GM18517 (cell line): ENCODE data around the gene BCL2L1.
"Not testable (repeated sequence)": the region's sequence is repeated elsewhere in the genome, so short reads cannot be mapped to it uniquely, and the experiment has no call there.

ENCODE experiments used
- ATAC-seq: cut with Tn5 transposase; IDR thresholded peaks from one replicate; pipeline ENCODE4 v1.9.1; 2021; ENCODE audit warnings: mild to moderate bottlenecking, moderate library complexity; ENCODE audit not compliant: unreplicated experiment

The BCL2L1 gene

DNA sequence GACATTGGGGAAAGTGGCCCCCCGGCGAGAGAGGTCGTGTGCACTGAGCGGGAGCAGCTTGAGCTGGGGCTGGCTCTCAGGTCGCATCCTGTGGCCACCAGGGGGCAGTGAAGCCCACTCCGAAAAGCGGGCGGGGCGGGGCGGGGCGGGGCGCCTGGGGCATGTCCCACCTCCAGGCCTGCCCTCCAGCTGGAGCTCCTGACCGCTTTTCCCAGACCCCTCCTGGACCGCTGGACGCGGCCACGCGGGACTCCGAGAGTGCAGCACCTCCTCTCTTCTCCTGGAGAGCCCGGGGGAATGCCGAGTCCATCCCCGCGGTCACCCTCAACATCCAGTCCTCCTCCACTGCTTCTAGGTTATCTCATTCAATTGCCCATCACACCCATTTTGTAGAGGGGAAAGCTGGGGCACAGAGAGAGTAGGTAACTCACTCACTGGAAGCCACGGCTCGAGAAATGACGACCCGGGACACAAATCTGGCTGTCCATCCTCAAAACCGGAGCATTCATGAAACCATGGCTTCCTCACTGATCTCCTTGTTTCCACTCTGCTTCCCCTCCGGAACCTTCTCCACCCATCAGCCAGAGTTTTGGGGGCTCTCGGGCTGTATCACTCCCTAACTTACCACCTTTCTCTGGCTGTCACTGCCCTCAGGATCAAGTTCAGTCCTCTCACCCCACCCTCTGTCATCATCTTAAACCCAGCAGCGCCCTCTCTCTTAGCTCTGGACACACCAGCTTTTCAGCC, 60.9 kb downstream of the BCL2L1 start:
- no peak for ATAC-seq

DNA sequence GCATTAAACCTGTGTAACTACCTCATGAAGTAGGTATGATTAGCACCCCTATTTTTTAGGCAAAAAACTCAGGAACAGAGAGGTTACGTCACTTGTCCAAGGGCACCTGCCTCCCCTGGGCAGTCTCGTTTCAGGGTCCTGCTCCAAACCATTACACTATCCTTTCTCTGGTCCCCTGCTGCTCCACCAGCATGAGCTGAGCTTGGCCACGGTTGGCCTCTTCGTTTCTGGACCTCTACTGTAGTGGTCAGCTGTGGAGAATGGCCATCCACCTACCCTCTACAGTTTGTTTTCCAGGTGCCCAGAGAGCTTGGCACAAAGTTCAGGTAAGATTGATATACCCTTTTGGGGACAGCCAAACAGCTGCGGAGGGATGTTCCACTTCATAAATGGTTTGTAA, 68.1 kb downstream of the BCL2L1 start:
- ATAC-seq: no peak

DNA sequence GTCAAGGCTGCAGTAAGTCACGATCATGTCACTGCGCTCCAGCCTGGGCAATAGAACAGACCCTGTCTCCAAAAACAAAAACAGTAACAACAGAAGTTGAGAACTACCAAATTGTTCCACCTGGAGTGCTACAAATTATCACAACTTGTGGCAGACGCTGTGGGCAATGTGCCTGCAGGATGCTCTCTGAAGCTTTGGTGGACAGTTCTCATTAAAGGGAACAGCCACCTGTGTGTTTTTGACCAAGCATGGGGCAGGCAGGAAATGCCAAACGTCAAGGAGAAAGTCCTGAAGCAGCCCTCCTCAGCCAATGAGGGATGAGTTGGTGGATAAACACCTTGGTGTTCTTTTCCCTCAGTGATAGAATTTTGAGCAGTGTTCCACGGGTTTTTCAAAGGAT, 69.1 kb downstream of the BCL2L1 start:
- ATAC-seq: no peak

DNA sequence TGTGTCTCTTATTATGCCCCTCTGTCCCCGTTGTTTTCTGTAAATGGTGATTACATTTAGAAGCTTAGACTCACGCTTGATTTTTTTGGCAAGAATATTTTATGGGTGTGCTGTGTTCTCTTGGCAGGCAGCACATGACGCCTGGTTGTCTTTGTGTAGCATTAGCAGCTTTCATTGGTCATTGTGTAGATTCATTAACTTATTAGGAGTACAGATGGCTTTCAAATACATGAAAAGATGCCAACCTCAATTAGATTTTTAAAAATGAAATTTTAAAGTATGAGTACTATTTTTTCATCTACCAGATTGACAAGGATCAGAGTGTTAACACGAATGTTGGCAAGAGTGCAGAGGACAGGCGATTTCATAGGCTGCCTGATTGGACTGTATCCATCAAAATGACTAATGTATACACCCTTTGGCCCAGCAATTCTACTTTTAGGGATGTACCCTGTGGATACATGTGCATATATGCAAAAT, 69.7 kb downstream of the BCL2L1 start:
- ATAC-seq: no peak

DNA sequence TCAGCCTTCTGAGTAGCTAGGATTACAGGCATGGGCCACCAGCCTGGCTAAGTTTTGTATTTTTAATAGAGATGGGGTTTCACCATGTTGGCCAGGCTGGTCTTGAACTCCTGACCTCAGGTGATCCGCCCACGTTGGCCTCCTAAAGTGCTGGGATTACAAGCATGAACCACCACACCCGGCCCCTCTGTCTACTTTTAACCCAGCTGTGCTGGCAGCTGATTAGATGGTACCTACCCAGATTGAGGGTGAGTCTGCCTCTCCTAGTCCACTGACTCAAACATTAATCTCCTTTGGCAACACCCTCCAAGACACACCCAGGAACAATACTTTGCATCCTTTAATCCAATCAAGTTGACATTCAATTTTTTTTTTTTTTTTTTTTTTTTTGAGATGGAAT, 74.6 kb downstream of the BCL2L1 start:
- ATAC-seq: not testable (repeated sequence)

DNA sequence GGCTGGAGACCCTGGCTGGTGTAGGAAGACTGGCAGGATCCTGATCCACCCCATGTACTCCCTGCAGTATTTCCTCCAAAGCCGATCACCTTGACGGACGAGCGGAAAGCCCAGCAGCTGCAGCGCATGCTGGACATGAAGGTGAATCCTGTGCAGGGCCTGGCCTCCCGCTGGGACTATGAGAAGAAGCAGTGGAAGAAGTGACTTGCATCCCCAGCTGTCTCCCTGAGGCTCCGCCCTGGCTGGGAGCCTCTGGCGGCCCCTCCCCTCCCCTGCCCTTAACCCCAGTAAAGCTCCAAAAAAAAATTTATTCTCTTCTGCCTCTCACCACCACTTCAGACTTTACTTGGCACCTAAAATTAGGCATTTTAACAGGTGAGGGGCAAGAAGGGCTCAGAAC, 78.0 kb downstream of the BCL2L1 start:
- ATAC-seq: no peak

DNA sequence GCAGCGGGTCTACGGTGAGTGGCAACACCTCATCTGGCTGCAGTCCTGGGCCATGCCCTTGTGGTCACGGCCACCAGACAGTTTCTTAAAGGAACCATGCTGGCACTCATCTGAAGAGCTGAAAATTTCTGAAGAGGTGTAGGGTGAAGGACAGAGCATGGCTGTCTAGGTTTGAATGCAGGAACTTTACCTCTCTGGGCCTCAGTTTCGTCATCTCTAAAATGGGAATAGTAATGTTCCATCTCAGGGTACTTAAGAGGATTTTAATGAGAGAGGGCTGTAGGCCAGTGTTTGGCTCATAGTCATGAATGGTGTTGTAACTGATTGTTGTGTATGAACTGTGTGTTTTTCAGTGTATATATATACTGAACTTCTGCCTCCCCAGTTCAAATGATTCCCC, 79.1 kb downstream of the BCL2L1 start:
- no peak for ATAC-seq

DNA sequence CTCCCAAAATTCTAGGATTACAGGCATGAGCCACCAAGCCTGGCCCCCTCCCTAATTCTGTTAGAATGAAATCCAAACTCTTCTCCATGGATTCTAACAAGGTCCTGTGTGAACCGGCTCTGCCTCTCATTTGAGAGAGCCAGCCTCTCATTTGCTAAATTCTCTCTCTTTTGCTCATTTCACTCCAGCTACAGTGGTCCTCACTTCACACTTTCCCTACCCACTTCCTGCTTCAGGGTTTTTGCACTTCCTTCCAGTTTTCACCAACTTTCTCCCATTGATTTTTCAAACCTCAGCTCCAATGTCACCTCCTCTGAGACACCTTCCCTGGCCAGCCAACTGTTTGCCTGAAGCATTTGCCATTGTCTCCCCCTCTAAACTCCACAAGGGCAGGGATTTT, 79.8 kb downstream of the BCL2L1 start:
- no peak for ATAC-seq

DNA sequence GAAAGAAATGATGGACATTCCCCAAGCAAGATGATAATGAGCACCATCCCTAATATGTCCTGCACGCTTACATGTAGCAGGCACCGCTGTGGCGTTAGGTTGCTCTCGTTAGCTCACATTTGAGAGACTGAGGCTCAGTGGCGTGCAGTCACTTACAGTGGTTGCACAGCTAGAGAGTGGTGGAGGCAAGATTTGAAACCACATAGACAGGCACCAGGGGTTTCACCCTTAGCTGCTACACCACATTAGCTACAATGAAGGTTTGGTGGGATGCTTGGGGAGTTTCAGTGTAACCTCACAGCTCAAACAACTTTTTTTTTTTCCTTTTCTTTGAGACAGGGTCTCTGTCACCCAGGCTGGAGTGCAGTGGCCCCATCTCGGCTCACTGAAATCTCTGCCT, 81.3 kb downstream of the BCL2L1 start:
- ATAC-seq: no peak

DNA sequence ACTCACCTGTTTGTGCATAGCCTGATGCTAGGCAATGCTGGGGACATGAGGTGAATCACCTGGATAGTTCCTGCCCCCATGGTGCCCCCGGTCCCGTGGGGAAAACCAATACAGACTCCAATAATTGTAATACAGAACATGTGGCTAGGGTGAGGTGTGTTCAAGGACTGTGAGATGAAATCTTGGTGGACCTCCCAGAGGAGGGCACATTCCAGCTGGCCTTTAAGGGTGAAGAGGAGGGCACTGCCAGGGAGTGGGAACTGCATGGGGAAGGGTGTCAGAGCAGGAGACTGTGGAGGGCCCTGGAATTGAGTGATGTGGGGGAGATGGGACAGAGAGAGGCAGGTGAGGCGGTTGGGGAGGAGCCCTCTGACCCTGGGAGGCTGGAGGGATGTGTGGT, 82.4 kb downstream of the BCL2L1 start:
- ATAC-seq: no peak

DNA sequence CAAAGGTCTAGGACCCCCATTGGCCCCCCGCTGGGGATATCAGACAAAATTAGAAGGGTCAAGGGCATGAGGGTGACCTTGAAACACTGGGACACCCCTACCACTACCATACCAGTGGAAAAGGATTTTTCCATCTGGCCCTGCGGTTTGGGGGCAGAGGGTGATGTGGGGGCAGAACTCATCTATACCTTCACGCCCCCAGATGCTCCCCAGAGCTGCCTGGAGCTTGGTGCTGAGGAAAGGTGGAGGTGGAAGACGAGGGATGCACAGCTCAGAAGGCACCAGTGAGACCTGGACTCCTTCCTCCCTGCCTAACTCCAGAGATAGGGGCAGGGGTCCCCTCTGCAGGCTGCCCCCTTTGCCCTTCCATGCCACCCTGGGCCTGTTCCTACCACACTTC, 83.9 kb downstream of the BCL2L1 start:
- ATAC-seq: no peak

DNA sequence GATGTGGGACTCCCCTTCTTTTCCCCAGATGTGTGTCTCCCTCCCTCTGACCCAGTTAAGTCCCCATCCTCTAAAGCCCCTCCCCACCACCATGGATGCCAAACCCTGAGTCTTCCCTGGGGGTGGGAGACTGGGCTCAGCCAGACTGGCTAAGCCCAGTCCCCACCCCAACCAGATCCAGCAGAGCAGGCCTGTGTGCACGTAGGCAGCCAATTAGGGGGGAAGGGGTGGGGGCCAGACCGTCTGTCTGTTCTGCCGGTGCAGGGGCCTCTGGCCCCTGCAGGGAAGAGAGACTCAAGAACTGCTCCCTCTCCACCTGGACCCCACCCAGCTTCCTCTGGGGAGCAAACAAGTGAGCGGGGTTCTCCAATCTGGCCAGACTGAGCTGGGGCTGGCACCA, 84.4 kb downstream of the BCL2L1 start:
- ATAC-seq: no peak

DNA sequence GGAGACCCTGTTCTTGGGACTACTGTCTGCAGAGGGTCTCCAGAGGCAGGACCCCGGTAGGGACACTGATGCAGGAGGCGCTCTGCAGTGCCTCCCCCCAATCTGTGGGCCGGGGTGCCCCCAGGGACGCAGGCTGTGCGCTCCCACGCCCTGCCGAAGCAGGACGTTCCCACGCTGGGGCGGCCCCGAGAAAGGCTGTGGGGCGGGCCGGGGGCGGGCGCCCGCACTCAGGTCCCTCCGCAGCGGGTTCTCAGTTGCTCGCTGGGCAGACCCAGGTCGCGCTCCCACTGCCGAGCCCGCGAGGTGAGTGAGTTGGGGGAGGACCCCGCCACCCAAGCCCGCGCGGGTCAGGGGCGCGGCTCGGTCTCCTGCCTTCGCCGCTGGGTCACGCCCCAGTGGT, 85.0 kb downstream of the BCL2L1 start, which contains the start of gene COX4I2:
Gene COX4I2 (plus strand): TSS at position 253 of the 400 bp plus-strand sequence. CDS start 1,106 bp downstream, outside the sequence.
- ATAC-seq: no peak

DNA sequence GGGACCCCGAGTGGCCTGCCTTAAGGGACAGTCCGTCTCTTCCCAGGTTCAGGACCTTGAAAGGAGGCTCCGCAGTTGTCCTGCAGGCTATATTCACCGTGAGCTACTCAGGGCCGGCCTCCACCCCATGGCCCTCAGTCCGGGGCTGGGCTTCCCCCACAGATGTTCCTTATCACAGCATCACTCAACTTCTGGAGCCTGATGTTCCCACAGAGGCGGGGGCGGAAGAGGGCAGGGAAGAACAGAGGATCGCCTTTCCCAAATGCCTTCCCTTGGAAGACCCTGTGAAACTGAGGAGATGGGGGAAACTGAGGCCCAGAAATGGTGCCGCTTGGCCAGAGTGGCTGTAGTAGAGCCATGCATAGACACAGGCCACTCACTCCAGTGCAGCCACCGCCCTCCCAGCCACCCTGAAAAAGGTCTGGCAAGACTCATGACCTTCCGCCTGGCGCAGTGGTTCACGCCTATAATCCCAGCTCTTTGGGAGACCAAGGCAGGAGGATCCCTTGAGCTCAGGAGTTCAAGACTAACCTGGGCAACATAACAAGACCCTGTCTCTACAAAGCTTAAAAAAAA, 89.2 kb downstream of the BCL2L1 start:
- ATAC-seq: no peak

DNA sequence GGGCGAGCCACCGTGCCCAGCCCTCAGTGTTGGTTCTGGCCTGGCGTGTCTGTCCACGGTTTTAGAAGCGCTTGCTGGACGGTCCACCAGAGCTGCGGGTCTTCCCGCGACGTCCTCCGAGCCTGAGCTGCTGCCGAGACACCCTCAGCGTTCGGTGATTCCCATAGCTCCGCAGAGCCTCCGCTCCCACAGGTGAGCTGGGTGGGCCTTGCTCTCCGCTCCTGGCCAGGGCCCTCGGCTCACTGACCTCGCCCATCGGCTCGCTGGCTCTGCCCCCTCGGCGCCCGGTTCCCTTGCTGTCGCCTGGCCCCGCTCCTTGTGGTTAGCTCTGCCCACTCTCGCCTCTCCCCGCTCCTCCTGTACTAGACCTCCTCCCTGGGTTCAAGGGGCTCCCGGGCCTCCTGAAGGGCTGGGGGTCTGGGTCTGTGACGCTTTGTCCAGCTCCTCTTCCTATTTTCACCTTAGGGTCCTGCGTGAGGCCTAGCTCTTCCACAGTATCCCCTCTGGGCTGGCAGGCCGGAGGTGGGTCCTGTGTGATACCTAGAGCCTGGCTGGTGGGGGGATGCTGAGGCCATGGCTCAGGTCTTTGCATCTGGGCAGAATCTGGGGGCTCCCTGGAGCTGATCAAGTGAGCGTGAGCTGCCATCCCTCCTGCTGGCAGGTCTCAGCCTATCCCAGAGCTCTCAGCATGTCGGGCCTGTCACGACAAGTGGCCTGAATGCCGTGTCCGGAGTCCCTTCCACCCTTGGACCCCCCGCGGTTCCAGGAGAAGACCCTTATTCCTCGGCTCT, 89.9 kb downstream of the BCL2L1 start:
- ATAC-seq: no peak

DNA sequence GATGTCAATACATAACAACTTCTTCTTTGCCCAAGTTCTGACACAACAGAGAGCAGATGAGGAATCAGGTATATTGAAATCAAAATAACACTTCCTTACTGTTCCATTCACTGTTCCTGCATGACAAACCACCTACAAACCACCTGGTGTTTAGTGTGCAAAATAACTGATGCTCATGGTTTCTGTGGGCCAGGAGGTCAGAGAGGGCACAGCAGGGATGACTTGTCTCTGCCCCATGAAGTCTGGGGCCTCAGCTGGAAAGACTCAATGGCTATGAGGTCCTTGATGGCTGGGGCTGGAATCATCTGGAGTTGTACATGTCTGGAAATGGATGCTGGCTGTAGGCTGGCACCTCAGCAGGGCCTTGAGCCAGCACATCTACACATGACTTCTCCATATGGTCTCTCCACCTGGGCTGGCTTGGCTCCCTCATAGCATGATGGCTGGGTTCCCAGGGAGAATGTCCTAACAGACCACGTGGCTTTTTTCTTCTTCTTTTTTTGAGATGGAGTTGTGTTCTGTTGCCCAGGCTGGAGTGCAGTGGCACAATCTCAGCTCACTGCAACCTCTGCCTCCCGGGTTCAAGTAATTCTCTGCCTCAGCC, 92.4 kb downstream of the BCL2L1 start:
- ATAC-seq: no peak

DNA sequence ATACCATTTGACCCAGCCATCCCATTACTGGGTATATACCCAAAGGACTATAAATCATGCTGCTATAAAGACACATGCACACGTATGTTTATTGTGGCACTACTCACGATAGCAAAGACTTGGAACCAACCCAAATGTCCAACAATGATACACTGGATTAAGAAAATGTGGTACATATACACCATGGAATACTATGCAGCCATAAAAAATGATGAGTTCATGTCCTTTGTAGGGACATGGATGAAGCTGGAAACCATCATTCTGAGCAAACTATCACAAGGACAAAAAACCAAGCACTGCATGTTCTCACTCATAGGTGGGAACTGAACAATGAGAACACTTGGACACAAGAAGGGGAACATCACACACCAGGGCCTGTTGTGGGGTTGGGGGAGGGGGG, 94.6 kb downstream of the BCL2L1 start:
- not testable (repeated sequence) for ATAC-seq

DNA sequence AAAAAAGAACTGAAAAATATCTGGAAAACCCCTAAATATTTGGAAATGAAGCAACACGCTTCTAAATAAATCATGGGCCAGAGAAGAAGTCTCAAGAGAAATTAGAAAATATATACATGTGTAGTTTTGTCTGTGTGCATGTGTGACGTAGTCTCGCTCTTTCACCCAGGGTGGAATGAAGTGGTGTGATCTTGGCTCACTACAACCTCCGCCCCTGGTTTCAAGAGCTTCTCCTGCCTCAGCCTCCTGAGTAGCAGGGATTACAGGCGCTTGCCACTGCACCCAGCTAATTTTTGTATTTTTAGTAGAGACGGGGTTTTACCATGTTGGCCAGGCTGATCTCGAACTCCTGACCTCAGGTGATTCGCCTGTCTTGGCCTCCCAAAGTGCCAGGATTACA, 96.1 kb downstream of the BCL2L1 start:
- not testable (repeated sequence) for ATAC-seq

DNA sequence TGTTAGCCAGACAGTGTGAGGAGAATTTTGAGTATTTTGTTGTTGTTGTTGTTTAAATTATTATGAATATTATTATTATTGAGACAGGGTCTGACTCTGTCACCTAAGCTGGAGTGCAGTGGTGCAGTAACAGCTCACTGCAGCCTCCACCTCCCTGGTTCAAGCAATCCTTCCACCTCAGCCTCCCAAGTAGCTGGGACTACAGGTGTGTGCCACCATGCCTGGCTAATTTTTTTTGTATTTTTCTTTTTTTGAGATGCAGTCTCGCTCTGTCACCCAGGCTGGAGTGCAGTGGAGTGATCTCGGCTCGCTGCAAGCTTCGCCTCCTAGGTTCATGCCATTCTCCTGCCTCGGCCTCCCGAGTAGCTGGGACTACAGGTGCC, 99.6 kb downstream of the BCL2L1 start:
- not testable (repeated sequence) for ATAC-seq

DNA sequence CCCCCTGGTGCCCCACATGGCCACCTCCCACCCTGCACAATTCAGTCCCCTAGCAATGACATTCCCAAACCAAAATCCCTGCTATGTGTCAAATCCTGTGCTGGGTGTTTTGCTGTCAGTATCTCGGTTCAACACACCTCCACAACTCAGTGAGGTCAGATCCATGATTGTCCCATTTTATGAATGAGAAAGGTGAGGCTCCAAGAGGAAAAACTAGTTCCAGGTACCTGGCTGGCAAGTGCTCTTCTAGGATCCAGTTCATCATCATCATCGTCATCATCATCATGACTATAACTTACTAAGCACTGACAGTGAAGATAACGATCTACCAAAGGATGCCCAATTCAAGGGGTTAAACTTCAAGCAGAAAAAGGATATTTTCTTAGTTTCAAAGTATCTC, 102.4 kb downstream of the BCL2L1 start:
- no peak for ATAC-seq

DNA sequence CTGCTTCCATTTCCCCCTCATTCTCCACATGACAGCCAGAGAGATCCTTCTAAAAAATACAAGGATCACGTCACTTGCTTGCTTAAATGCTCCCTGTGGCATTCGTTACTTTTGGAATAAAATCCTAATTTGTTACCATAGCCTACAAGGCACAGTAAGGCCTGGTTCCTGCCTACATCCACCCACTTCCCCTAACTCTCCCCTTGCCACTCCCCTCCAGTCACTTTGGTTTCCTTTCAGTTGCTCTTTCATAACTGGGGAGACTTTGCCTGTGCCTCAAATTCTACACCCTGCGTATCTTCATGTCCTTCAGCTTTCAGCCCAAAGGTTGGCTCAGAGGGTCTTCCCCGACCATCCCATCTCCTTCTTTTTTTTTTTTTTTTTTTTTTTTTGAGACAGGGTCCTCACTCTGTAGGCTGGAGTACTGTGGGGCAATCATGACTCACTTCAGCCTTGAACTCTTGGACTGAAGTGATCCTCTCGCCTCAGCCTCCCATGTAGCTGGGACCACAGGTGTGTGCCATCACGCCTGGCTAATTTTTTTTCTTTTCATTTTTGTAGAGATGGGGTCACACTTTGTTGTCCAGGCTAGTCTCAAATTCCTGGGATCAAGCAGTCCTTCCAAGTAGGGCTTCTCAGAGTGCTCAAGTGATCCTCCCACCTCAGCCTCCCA, 105.1 kb downstream of the BCL2L1 start:
- no peak for ATAC-seq
